DMS153 treated with DMSO at 0.1 percent for 48 hours (cell line): ENCODE data around the gene TRIM40.
A peak's percentile ranks its signal among the peaks of the same experiment; 100 is the strongest.
"Not testable (repeated sequence)": the region's sequence is repeated elsewhere in the genome, so short reads cannot be mapped to it uniquely, and the experiment has no call there.

Source experiments
- DNase-seq: peaks from one replicate; lab custom pipeline; 2025; ENCODE audit not compliant: unreplicated experiment; lab: John Stamatoyannopoulos, UW

Gene TRIM40

DNA sequence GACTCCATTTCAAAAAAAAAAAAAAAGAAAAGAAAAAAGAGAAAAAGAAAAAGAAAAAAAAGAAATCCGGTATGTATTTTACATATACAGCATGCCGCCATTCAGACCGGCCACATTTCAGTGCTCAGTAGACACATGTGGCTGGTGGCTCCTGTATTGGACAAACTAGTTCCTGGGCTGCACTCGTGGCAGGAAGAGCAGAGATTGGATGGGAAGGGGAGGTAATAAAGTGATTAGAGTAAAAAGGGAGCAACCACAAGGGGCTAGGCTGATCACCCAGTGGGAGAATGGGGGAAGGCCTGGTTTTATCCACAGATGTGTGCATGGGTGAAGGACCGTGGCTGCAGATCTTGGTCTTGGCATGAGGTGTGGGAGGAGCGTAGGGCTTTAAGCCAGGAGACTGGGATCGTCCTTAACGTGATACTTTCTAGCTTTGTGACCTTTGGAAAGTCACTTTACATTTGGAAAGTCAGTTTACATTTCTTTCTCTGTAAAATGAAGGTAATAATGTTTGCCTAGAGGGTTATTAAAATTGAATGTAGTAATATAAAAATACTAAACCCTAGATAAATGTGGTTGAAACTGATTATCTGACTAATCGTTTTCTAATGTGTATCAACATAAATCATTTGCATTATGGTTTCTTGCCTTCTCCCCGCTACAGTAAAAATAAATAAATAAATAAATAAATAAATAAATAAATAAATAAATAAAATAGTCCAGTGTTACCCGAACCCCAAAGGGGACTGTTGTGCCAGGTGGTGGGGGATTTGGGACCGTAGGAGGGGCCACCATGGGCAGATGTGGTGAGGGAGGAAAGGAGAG is 26.5 kb downstream of the TRIM40 start:
- DNase-seq, result no peak

DNA sequence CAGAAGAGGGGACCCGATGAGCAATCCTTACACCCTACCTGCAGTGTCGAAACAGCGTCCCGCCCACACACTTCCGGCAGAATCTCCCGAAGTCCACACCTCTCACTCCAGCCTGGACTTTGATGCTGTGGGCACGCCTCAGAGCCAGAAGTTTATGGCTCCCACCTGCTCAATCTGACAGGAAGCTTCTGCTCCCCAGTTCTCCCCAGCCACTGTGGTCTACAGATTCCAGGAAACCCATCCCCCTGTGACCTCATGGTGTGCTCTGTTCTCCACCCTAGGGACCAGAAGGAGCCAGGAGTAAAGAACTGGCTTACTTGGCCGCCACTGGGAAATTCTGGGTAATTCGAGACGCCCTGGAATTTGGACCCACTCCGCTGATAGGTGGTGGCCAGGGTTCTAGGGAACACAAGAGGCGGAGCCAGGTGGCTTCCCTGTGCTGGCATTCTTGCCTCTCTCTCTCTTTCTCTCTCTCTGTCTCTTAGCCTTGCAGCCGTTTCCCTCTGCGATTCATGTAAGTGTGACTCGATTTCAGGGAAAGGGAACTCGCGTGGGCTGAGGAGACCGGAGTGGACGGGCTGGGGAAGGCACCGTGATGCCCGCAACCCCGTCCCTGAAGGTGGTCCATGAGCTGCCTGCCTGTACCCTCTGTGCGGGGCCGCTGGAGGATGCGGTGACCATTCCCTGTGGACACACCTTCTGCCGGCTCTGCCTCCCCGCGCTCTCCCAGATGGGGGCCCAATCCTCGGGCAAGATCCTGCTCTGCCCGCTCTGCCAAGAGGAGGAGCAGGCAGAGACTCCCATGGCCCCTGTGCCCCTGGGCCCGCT is 27.4 kb downstream of the TRIM40 start, which contains the start of gene TRIM15:
Gene TRIM15 (plus strand): TSS at position 457 of the 828 bp plus-strand sequence. CDS start 139 bp downstream, at position 596.
- DNase-seq, result no peak

DNA sequence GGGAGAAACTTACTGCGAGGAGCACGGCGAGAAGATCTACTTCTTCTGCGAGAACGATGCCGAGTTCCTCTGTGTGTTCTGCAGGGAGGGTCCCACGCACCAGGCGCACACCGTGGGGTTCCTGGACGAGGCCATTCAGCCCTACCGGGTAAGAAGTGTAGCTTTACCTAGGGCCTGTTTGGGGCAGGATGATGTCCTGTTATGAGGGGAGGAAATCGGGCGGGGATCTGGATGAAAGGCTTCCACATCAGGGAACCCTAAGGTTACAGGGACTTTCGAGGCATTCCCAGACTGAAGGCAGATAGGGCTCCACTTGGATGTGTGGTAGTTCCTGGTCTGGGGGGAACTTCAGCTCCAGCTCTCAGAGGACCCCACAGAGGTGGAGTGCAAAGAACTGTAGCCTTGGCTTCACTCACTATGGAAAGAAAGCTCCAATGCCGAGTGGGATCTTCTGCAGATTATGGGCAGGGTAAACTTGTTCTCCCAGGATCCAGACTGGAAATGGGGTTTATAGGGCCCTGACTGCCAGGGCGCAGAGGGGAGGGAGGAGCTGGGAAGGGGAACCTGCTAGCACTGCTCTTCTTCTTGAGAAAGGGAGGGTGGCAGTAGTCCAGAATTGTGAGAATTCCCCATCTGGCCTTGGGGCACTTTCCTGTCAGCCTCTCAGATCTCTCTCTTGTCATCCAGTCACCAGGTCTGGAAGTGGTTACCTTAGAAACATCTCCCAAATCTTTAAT is 28.1 kb downstream of the TRIM40 start:
- DNase-seq, result no peak

DNA sequence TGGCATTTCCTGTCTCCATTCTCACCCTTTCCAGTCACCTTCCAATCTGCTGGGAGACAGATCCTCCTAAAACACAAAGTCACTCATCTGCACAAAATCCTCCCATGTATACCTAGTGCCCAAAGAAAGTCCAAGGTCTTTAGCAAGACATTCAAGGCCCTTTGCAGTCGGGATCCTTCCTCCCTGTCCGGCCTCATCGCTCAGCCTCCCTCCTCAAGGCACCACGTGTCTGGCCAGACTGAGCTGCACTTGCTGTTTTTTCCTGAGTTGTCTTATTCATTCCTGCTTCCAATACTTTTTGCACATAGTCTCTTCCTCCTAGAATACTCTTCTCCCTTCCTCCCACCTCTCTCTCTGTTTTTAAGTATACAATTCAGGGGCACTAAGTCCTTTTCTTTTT is 28.8 kb downstream of the TRIM40 start:
- no peak for DNase-seq

DNA sequence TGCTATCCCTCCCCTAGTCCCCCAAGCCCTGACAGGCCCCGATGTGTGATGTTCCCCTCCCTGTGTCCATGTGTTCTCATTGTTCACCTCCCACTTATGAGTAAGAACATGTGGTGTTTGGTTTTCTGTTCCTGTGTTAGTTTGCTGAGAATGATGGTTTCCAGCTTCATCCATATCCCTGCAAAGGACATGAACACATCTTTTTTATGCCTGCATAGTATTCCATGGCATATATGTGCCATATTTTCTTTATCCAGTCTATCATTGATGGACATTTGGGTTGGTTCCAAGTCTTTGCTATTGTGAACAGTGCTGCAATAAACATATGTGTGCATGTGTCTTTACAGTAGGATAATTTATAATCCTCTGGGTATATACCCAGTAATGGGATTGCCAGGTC is 29.3 kb downstream of the TRIM40 start:
- DNase-seq, result not testable (repeated sequence)

DNA sequence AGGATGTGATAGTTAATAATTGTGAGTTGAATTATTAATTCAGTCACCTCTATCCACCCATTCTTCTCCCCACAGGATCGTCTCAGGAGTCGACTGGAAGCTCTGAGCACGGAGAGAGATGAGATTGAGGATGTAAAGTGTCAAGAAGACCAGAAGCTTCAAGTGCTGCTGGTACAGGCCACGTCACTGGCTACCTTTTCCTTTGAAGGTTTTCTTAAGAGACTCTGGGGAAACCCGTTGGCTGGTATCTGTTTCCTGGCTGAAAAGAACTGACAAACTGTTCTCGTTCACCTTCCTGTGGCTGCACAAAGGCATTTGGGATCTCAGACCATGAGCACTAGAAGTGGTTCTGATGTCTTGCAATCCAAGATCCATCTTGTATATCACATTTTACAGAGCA is 31.2 kb downstream of the TRIM40 start:
- no peak for DNase-seq

DNA sequence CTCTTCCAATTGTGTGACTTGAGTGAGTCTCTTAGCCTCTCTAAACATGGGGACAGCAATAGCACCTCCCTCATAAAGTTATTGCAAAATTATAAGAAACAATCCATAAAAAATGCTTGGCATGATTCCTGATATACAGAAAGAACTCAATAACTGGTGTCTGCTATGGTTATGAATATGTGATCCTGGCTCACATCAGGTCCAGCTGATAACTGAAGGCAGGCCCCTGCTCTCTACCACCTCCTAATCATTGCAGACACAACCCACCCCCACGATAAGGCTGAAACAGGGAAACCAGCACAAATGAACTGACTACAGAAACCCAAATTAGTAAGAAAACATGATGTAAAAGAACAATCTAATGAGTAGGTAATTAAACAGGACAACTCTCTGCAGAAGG is 32.8 kb downstream of the TRIM40 start:
- DNase-seq, result no peak

DNA sequence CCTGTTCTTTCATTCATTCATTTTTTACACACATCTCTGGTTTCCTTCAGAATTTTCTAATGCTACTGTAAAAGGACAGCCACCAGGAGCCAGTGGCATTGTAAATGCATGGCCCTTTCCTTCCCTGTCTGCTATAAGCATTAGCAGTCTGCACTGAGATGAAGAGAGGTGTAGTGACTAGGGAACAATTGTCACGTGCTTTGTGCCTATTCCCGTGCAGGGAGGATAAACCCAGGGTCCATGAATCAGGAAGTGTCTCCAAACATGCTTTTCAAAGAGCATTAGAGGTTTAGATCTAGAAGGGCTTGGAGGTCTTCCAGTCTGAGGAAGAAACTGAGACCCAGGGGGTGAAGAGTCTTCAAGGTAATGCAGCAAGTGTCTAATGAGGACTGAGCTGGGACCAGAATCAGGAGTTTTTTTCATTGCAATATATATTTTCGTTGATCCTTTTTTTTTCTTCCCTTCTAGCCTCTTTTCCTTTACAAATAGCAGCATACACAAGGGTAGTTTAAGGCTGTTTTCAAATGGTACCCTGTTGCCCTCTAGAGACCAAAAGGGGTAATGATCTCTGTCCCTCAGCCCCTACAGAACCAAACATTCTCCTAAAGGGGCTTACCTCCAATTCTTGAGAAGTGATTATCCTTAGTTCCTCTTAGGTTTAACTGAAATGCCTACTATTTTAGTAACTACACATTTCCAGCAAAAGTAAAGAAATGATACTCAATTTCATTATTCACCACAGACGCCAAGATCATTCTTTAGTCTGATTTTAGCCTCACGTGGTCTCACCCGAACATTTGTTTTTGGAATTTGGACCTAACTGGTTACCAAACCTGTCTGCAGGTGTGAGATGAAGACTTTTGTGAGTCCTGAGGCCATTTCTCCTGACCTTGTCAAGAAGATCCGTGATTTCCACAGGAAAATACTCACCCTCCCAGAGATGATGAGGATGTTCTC is 34.0 kb downstream of the TRIM40 start:
- DNase-seq, result peak; percentile 22

DNA sequence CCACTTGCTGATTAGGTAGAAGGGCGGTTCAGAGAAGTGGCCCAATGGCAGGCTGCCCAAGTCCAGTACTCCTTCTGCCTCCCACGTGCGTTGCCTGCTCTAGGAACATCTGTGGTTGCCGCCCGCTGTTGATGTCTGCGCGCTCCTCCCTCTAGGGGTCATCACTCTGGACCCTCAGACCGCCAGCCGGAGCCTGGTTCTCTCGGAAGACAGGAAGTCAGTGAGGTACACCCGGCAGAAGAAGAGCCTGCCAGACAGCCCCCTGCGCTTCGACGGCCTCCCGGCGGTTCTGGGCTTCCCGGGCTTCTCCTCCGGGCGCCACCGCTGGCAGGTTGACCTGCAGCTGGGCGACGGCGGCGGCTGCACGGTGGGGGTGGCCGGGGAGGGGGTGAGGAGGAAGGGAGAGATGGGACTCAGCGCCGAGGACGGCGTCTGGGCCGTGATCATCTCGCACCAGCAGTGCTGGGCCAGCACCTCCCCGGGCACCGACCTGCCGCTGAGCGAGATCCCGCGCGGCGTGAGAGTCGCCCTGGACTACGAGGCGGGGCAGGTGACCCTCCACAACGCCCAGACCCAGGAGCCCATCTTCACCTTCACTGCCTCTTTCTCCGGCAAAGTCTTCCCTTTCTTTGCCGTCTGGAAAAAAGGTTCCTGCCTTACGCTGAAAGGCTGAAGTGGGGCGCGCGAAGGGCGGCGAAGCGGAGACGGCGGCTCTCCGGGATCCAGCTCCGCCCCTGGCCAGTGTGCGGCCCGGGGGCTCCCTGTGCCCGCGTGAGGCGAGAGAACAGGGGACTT is 35.9 kb downstream of the TRIM40 start:
- no peak for DNase-seq

DNA sequence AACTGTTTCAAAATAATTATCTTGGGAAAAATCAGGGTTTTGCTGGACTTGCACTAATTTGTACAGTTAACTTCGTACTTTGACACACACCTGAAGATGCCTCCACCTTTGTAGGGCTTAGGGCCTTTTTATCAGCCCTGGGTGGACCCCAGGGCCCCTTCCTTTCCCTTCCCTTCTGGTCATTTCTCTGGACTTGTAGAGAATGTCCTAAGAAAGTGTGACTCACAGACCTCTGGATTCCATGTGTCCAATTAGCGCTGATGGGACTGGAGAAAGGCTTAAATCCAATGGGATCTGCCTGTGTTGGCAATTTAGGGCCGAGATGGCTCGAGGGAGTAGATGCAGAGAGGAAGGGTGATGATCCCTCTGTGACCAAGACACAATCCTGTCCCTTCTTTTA is 36.7 kb downstream of the TRIM40 start:
- no peak for DNase-seq

DNA sequence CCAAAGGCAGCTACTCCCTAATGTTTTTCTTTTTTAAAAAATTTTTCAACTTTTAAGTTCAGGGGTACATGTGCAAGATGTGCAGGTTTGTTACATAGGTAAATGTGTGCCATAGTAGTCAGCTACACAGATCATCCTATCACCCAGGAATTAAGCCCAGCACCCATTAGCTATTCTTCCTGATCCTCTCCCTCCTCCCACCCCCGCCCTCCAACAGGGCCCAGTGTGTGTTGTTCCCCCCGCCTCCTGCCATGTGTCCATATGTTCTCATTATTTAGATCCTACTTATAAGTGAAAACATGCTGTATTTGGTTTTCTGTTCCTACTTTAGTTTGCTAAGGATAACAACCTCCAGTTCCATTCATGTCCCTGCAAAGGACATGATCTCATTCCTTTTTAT is 39.8 kb downstream of the TRIM40 start:
- no peak for DNase-seq

DNA sequence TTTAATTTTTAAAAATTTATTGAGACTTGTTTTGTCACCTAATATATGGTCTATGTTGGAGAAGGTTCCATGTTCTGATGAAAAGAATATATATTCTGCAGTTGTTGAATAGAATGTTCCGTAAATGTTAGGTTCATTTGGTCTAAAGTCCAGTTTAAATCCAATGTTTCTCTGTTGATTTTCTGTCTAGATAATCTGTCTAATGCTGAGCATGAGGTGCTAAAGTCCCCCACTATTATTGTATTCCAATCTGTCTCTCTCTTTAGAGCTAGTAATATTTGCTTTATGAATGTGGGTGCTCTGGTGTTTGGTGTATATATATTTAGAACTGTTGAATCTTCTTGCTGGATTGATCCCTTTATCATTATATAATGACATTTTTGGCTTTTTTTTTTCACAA is 42.9 kb downstream of the TRIM40 start:
- no peak for DNase-seq

DNA sequence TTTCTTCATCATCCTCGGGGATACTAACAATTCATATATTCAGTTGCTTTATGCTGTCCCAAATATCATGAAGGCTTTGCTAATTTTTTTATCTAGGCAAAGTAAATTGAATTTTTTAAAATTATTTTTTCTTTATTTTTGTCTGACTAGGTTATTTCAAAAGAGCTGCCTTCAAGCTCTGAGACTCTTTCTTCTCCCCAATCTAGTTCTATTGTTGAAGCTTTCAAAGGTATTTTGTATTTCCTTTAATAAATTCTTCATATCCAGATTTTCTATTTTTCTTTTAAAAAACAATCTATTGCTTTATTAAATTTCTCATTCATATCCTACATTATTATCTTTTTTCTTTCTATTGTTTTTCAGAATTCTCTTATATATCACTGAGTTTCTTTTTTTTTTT is 44.2 kb downstream of the TRIM40 start:
- DNase-seq, result no peak

DNA sequence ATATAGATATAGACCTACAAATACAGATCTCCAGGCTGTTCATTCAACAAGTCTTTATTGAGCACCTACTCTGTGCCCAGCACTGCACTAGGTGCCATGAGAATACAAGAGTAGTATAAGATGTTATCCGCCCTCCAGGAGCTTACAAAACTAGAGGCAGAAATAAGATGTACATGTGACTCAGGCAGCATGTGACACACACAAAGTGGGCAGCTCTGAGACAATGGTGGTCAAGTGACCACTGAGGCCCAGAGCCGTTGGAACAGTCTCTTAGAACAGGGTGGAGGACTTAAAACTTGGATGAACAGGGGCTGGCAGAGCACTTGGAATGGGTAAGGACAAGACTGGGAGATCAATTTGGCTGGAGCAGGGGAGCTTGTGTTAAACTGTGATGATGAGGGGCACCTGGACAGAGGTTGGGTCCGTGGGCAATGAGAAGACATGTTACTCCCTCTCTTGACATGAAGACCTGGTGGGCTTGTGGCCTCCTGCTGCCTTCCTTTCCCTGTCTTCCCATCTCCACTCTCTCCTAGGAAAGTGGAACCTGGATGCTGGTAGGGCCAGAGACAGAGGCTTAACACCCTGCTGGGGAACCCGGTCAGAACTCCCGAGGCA is 48.6 kb downstream of the TRIM40 start:
- no peak for DNase-seq

DNA sequence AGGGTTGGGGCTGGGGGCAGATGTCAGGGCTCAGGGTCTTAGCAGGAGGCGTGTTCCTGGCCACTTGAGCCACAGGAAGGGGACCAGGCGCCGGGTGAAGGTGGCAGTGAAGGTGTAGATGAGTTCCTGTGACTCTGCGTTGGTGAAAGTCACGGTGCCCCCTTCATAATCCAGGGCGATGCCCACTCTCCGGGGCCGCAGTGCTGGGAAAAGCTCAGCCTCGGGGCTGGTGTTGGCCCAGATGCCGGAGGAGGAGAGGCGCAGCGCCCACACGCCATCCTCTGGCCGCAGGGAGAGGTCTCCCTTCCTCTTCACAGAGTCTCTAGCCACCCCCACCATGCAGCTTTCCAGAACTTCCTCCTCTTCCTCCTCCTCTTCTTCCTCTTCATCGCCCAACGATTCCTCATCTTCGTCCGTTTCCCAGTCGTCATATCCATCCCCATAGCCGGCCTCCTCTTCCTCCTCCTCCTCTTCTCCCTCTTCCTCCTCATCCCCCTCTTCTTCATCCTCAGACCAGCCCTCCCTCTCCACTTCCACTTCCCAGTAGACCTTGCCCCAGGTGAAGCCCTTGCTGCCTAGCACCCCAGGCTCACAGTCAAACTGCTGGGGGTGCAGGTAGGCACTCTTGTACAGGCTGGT is 50.0 kb downstream of the TRIM40 start:
- no peak for DNase-seq

DNA sequence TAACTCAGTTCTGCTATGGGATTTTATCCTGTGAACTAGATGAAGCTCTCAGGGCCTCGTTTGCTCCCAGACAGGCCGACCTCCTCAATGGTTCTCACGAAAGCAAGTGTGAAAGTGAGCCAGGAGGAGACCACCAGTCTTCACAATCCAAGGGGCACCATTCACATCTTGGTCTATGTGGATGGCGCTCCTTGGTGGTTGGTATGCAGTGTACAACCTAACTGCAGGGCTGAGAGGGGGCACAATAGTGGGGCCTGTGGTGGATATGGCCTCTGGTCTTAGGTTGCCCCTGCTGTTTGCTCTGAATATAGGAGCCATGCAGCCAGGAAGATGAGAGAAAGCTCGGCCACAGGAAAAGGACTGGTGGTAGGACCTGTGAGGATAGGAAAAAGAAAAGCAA is 52.6 kb downstream of the TRIM40 start:
- DNase-seq, result no peak

DNA sequence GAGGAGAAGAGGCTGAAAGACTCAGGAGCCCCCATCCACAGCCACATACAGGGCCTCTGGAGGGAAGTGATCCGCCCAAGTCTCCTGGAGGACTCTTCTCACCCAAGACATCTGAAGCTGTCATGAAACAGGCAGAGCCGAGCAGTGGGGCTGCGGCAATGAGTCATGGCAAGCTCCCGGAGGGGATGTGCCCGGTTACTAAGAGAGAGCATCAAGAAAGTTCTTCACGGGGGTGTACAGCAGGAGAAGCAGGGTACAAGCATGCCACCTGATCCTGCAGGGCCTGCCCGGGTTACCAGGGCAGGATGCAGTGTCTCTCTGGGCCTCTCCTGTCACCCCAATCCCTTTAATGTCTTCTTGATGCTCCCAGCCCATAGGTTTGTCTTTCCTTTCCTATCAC is 56.1 kb downstream of the TRIM40 start:
- no peak for DNase-seq

DNA sequence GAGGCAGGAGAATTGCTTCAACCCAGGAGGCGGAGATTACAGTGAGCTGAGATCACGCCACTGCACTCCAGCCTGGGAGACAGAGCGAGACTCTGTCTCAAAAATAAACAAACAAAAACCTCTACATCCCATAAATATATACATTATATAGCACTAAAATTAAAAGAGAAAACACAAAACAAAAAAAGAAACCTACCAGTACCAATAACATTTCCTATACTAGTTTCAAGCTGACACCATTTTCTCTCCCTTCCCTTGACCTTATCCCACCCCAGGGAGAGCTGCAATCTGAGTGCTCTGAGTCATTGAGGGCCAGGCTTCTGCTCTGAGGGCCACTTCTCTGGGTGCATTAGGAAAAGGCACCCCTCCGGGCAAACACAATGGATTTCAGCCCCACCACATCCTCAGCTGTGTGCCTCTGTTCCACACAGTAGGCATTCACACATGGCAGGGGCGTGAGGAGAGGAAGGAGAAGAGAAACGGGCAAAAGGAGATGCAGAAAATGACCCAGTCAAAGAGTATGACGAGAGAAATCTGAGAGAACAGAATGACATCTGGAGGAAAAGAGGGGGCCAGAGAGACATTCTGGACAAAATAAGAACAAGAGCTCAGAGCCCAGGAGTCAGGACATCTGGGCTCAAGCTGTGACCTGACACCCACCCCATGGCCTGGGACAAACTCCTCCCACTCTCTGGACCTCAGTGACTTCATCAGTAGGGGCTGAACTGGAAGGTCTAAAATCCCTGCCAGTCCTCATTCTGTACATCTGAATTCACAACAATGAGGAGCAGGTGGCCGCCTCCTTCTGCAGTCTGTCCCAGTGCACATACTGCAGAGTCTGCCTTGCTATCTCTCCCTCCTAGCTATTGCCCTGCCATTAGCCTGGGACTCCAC is 59.1 kb downstream of the TRIM40 start:
- no peak for DNase-seq
